ENCODE measurements around the gene KRTAP10-7. TPM values are rescaled to one million over a fixed set of nuclear protein-coding genes. Genes with fewer than 3 reads are reported as not detected.

The KRTAP10-7 gene
- total and polyA plus RNA-seq, 9 of the 15 experiments (the other 6 are each of a cell fraction or from before 2014, with no cell fraction given), result not detected

DNA sequence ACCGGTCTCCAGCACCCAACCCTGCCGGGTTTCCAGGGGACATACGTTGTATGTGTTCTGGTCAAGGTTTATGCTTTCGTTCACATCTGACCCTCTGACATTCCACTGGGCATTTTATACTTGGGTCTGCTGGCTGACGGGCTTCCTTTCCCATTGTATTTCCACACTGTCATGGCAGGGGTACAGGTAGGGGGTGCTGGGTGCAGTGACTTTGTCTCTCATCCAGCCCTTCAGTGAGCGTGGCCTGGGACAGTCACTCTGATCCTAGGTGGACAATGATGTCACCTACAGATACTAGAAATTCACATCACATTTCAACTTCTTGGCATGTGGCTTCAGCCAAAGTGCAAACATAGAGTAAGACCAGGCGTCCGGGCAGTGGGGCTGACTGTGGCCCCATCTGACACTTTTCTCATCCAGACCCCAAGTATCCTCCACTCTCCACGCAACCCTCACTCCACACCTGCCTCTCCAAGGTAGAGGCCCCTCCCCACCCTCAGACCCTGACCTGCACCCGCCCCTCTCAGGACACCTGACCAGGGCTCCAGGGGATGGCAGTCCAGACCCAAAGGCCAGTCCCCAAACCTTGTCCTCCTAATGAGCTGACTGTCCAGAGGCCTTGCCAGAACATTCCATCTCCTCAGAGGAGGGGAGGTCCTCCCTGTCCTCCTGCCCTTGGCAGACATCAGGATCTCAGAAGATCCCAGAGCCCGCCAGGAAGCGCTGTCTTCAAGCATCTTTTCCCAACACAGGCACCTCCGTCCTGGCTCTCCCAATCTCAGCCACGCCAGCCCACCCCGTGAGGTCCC, 36.0 kb downstream of the KRTAP10-7 start:
- H3K27me3 ChIP-seq (ENCODE audit: control insufficient read depth in 2 of 2, insufficient read depth in 2 of 2, low read length in 2 of 2), result peaks cover 0 to 6% of the 10 kb centered on the region in 2 experiments; a peak in 2 of 5 replicates
- H3K36me3 ChIP-seq (ENCODE audit: control insufficient read depth, insufficient read depth, low read length), result no peaks in the 10 kb centered on the region
- BruUV-seq (replicated peaks), result no TSS peak
- POLR2A ChIA-PET, result interaction anchor here (1.0 kb wide), 1 partner anchor 27 kb away, joined by 3 read pairs; no protein-coding TSS in a partner anchor
- FAIRE-seq, result no peak
- H3K9me1 ChIP-seq (ENCODE audit: control insufficient read depth, insufficient read depth, low read length), result no peaks in the 10 kb centered on the region
- DNase-seq (ENCODE audit: extremely low read depth in 1 of 4, low spot score in 3 of 4), result no peak
- no peak overlapping the region; a peak in 1 of 4 replicates for H3K9ac ChIP-seq (ENCODE audit: insufficient read depth in 1 of 2, low read depth in 2 of 2, low read length in 2 of 2)
- H2AFZ ChIP-seq (ENCODE audit: low read depth, low read length), result no peak overlapping the region
- no peak overlapping the region for H3K4me2 ChIP-seq (ENCODE audit: insufficient read depth, low read length)
- no peaks in the 10 kb centered on the region for H4K20me1 ChIP-seq (replicated peaks; ENCODE audit: control insufficient read depth, insufficient read depth, low read length)
- peaks cover 0 to 3% of the 10 kb centered on the region in 2 experiments; a peak in 2 of 5 replicates for H3K4me1 ChIP-seq (replicated peaks in 1 of 2; ENCODE audit: control insufficient read depth in 2 of 2, insufficient read depth in 2 of 2, low read length in 2 of 2)
- in situ Hi-C loops (cut with MboI), result no loop called here
- CTCF ChIA-PET (ENCODE audit: low intra/inter-chr PET ratio), result no interaction called here
- no peaks in the 10 kb centered on the region for H3K9me3 ChIP-seq (replicated peaks; ENCODE audit: control insufficient read depth, insufficient read depth, low read depth, low read length)
- H3K79me2 ChIP-seq (ENCODE audit: control insufficient read depth, insufficient read depth, low read length), result no peaks in the 10 kb centered on the region
- TF ChIP-seq CEBPG (CRISPR knock-in tag; IDR thresholded peaks at IDR 0.05), result no peak
- TF ChIP-seq CEBPG (tag; conservative IDR thresholded peaks at IDR 0.05 in 1 of 2, IDR thresholded peaks at IDR 0.05 in 1 of 2), result no peak
- TF ChIP-seq KLF1 (tag; IDR thresholded peaks at IDR 0.05), result no peak
- TF ChIP-seq PHTF2 (CRISPR knock-in tag; IDR thresholded peaks at IDR 0.05), result no peak
- no peak for TF ChIP-seq POLR2G (IDR thresholded peaks at IDR 0.05; ENCODE audit: low read depth, low read length)
- no peak for TF ChIP-seq HDAC8 (tag; IDR thresholded peaks at IDR 0.05)
- TF ChIP-seq, protein P1, sequence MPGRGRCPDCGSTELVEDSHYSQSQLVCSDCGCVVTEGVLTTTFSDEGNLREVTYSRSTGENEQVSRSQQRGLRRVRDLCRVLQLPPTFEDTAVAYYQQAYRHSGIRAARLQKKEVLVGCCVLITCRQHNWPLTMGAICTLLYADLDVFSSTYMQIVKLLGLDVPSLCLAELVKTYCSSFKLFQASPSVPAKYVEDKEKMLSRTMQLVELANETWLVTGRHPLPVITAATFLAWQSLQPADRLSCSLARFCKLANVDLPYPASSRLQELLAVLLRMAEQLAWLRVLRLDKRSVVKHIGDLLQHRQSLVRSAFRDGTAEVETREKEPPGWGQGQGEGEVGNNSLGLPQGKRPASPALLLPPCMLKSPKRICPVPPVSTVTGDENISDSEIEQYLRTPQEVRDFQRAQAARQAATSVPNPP (IDR thresholded peaks at IDR 0.05; ENCODE audit: borderline replicate concordance, insufficient read depth, insufficient read length), result no peak
- no peak for TF ChIP-seq RAD51 (IDR thresholded peaks at IDR 0.05; ENCODE audit: borderline replicate concordance, low read depth)
- TF ChIP-seq NFYB (IDR thresholded peaks at IDR 0.05; ENCODE audit: extremely low read depth, insufficient read length), result no peak
- intact Hi-C loops (cut with micrococcal nuclease), result no loop called here
- no peak overlapping the region for H3K27ac ChIP-seq (ENCODE audit: extremely low read depth, low read depth, low read length)
- ATAC-seq, result no peak
- WGBS (ENCODE audit: insufficient coverage, low coverage, missing lambda C conversion rate), result 3% methylated on average over 15 of the region's 15 CpGs
- no peak overlapping the region for H3K4me3 ChIP-seq
